Endothelial cell of umbilical vein (primary cell): ENCODE measurements around the gene CHRNB1. TPM values are rescaled to one million over a fixed set of nuclear protein-coding genes. Genes with fewer than 3 reads are reported as not detected.
A peak's percentile ranks its signal among the peaks of the same experiment; 100 is the strongest.

ENCODE experiments used
- BruUV-seq: library from RNA; stranded (reverse); fragments of 400-500 nt; replicated peaks from 2 replicates; lab custom pipeline; 2021; lab: Mats Ljungman, UMichigan
- CTCF ChIA-PET: fragments of 300-600, 350-600 bp; sonication (Branson Sonifier 250); formaldehyde crosslinking; loops from one replicate; lab custom pipeline; 2021; ENCODE audit warnings: antibody characterized with exemption, inconsistent platforms; lab: Charles Lee
- POLR2A ChIA-PET: fragments of 300-600, 350-600 bp; sonication (Branson Sonifier 250); formaldehyde crosslinking; loops from one replicate; lab custom pipeline; 2021; ENCODE audit warnings: antibody characterized with exemption, inconsistent platforms; lab: Charles Lee
- DNase-seq: peaks from one replicate; pipeline ENCODE4 v3.0.0-alpha.2; 2011; ENCODE audit warnings: low read depth, low spot score
- FAIRE-seq: peaks from 2 replicates; lab custom pipeline; 2011; peaks lifted over from hg19 to GRCh38; lab: Jason Lieb, UNC
- H2AFZ ChIP-seq: 2 replicates; pipeline ENCODE4 v1.6.0; 2012; ENCODE audit warnings: low read depth, low read length, control low read depth, inconsistent platforms
- H3K27ac ChIP-seq: 2 replicates; pipeline ENCODE4 v1.5.1; 2011; ENCODE audit warnings: low read depth, mild to moderate bottlenecking, control low read depth, low read length, moderate library complexity; ENCODE audit not compliant: insufficient read depth
- H3K27me3 ChIP-seq, 2 experiments: 2 replicates each; pipeline versions ENCODE4 v1.6.0 to v1.6.1; 2011; ENCODE audit warnings: low read length in 2 of 2, mixed read lengths in 1 of 2; ENCODE audit not compliant: control insufficient read depth in 2 of 2, insufficient read depth in 2 of 2
- H3K36me3 ChIP-seq, 2 experiments: 2 replicates in 1 of 2; 3 replicates in 1 of 2; pipeline ENCODE4 v1.5.1; 2011; ENCODE audit warnings: low read length in 2 of 2, mild to moderate bottlenecking in 1 of 2, moderate library complexity in 1 of 2; ENCODE audit not compliant: control insufficient read depth in 2 of 2, insufficient read depth in 2 of 2; ENCODE audit errors: extremely low read depth in 1 of 2
- H3K4me1 ChIP-seq: 3 replicates; pipeline ENCODE4 v1.5.1; 2011; ENCODE audit warnings: mild to moderate bottlenecking, low read length; ENCODE audit not compliant: control insufficient read depth, insufficient read depth; ENCODE audit errors: extremely low read depth
- H3K4me2 ChIP-seq: 2 replicates; pipeline ENCODE4 v1.6.1; 2011; ENCODE audit warnings: low read length, control low read depth, mixed read lengths; ENCODE audit not compliant: insufficient read depth
- H3K4me3 ChIP-seq, 3 experiments: fragments of 200-600 bp in 1 of 3; sonication (generic), shearing (Covaris generic) in 1 of 3; replicated peaks in 1 of 3; 2 replicates each; pipeline ENCODE4 v1.5.1; 2011 to 2016; ENCODE audit warnings: control low read depth in 3 of 3, low read length in 3 of 3, mild to moderate bottlenecking in 2 of 3, inconsistent platforms in 1 of 3, low read depth in 1 of 3, moderate library complexity in 1 of 3; ENCODE audit not compliant: insufficient read depth in 1 of 3
- H3K79me2 ChIP-seq: 2 replicates; pipeline ENCODE4 v1.6.0; 2012; ENCODE audit warnings: low read length, inconsistent platforms; ENCODE audit not compliant: control insufficient read depth, insufficient read depth
- H3K9ac ChIP-seq: replicated peaks from 2 replicates; pipeline ENCODE3; 2011; ENCODE audit warnings: low read length, control low read depth; ENCODE audit not compliant: insufficient read depth; ENCODE audit errors: extremely low read depth
- H3K9me1 ChIP-seq: replicated peaks from 3 replicates; pipeline ENCODE4 v1.6.0; 2011; ENCODE audit warnings: mild to moderate bottlenecking, low read length; ENCODE audit not compliant: control insufficient read depth, insufficient read depth; ENCODE audit errors: extremely low read depth
- H3K9me3 ChIP-seq: replicated peaks from 2 replicates; pipeline ENCODE4 v1.5.1; 2012; ENCODE audit warnings: low read length, inconsistent platforms; ENCODE audit not compliant: control insufficient read depth, insufficient read depth
- H4K20me1 ChIP-seq: replicated peaks from 2 replicates; pipeline ENCODE3; 2011; ENCODE audit warnings: mild to moderate bottlenecking, low read length; ENCODE audit not compliant: control insufficient read depth, insufficient read depth; ENCODE audit errors: extremely low read depth
- EZH2 ChIP-seq: IDR thresholded peaks from 2 replicates; pipeline ENCODE4 v1.6.1; 2012; ENCODE audit warnings: borderline replicate concordance, low read depth, mild to moderate bottlenecking, moderate library complexity, low read length, inconsistent platforms; ENCODE audit not compliant: severe bottlenecking
- FOS ChIP-seq: IDR thresholded peaks from 2 replicates; pipeline ENCODE4 v1.6.1; 2011; ENCODE audit warnings: mild to moderate bottlenecking, low read length, moderate library complexity, borderline replicate concordance; ENCODE audit not compliant: insufficient read depth
- GATA2 ChIP-seq: IDR thresholded peaks from 2 replicates; pipeline ENCODE4 v1.7.0; 2011; ENCODE audit warnings: low read depth, mild to moderate bottlenecking, moderate library complexity, mixed read lengths, low read length; ENCODE audit not compliant: insufficient read length, insufficient read depth
- JUN ChIP-seq: IDR thresholded peaks from 2 replicates; pipeline ENCODE4 v1.6.1; 2011; ENCODE audit warnings: borderline replicate concordance, low read depth; ENCODE audit not compliant: insufficient read length, insufficient read depth
- MYC ChIP-seq: IDR thresholded peaks from one replicate; pipeline ENCODE4 v1.6.1; 2011; ENCODE audit warnings: mild to moderate bottlenecking, low read depth, low read length
- POLR2A ChIP-seq: IDR thresholded peaks from 2 replicates; pipeline ENCODE4 v1.6.1; 2012; ENCODE audit warnings: low read depth, mild to moderate bottlenecking, control low read depth, low read length
- POLR2AphosphoS5 ChIP-seq: IDR thresholded peaks from 2 replicates; pipeline ENCODE4 v1.6.1; 2012; ENCODE audit warnings: low read depth, mild to moderate bottlenecking, control low read depth, low read length, moderate library complexity; ENCODE audit not compliant: insufficient read depth
- dilution Hi-C: fragments of 300-500 bp; cut with MboI; formaldehyde crosslinking; loops from one replicate; pipeline ENCODE4 v1.15.0; 2019; ENCODE audit warnings: low sequenced_read_pairs; ENCODE audit not compliant: extremely low pct_ligation_motif_present
- intact Hi-C: fragments of 100-400 bp; cut with micrococcal nuclease; formaldehyde crosslinking; loops from one replicate; pipeline ENCODE4 v1.10.0; 2022
- polyA plus RNA-seq, 4 experiments: library from polyadenylated mRNA; depleted of rRNA in 3 of 4; stranded (reverse) in 3 of 4; unstranded in 1 of 4; fragments of >200 nt; gene quantifications; 2 replicates each; pipeline versions ENCODE4 v1.2.1 to v1.2.3, GENCODE V29; 2011 to 2012; ENCODE audit warnings: missing spikeins in 1 of 4
- total RNA-seq: library from RNA; stranded (reverse); gene quantifications from 2 replicates; pipeline ENCODE4 v1.2.3, GENCODE V29; 2021
- TF ChIP-seq, protein P1 (sequence below): IDR thresholded peaks from 2 replicates; pipeline ENCODE4 v1.6.1; 2011; ENCODE audit not compliant: insufficient read depth, insufficient read length
- TF ChIP-seq, protein P2 (sequence below), 2 donors: IDR thresholded peaks; 1 replicate in 1 of 2; 2 replicates in 1 of 2; pipeline ENCODE4 v1.5.1; 2011; ENCODE audit warnings: low read length in 2 of 2, mild to moderate bottlenecking in 2 of 2, moderate library complexity in 2 of 2, control low read depth in 1 of 2, inconsistent platforms in 1 of 2, low read depth in 1 of 2; ENCODE audit not compliant: insufficient read depth in 1 of 2; ENCODE audit errors: extremely low read depth in 1 of 2

CHRNB1 gene
- total and polyA plus RNA-seq, 2 donors (not counting 3 experiments of a cell fraction or from before 2014, with no cell fraction given) = 5.6 to 9.3 TPM

DNA sequence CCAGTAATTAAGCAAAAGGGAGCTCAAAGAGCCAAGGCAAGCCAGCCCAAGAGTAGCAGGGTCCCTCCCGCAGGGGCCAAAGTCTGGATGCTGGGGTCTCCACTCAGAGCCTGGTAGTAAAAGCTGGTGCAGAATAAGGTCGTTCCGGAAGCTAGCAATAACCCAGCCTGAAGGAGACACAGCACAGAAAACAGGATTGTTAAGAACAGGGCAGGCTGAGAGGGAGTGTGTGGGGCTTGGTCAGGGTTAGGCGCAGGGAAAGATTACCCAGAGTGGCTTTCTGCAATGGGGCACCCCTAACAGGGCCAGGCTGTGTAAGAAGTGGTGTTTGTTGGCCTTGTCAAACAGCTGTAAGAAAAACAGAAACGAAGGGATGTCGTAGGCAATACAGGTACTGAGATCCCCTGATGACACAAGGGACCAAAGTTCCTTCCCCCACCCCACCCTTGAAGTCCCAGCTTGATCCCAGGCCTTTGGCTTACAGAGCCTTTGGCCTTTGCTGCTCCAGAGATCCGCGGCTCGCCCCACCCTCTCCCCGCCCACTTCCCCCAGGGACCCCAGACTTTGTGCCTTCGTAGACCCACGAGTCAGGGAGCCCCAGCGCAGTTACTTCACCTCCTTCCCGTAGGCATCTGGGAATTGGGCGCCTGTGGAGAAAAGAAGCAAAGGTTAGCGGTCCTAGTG is 41.7 kb upstream of the CHRNB1 start:
- no peaks in the 10 kb centered on the region for H3K9me1 ChIP-seq
- peak overlapping the region; percentile 30 for H3K9ac ChIP-seq
- peak overlapping the region; percentile 50 for H3K4me2 ChIP-seq
- intact Hi-C loops = no loop called here
- no peaks in the 10 kb centered on the region for H3K27me3 ChIP-seq
- peak; percentile 69 for FAIRE-seq
- DNase-seq = no peak
- ChIA-PET CTCF (interaction anchor here (0.6 to 2.9 kb wide), 7 partner anchors 9 to 111 kb away, joined by 3 to 40 read pairs (median 5); partner anchors contain the start of genes PLSCR3, TMEM102, TMEM95 and TNK1), POLR2A (interaction anchor here (0.5 to 1.6 kb wide), 8 partner anchors 9 to 283 kb away, joined by 3 to 11 read pairs (median 6); partner anchors contain the start of genes PLSCR3 and TMEM102)
- peaks cover 4% of the 10 kb centered on the region for H3K79me2 ChIP-seq
- no peak for TF ChIP-seq POLR2A
- no peak for TF ChIP-seq JUN
- no peak for TF ChIP-seq FOS
- TF ChIP-seq POLR2AphosphoS5 = no peak
- TF ChIP-seq, protein P1, sequence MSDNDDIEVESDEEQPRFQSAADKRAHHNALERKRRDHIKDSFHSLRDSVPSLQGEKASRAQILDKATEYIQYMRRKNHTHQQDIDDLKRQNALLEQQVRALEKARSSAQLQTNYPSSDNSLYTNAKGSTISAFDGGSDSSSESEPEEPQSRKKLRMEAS = no peak
- TF ChIP-seq, protein P2, sequence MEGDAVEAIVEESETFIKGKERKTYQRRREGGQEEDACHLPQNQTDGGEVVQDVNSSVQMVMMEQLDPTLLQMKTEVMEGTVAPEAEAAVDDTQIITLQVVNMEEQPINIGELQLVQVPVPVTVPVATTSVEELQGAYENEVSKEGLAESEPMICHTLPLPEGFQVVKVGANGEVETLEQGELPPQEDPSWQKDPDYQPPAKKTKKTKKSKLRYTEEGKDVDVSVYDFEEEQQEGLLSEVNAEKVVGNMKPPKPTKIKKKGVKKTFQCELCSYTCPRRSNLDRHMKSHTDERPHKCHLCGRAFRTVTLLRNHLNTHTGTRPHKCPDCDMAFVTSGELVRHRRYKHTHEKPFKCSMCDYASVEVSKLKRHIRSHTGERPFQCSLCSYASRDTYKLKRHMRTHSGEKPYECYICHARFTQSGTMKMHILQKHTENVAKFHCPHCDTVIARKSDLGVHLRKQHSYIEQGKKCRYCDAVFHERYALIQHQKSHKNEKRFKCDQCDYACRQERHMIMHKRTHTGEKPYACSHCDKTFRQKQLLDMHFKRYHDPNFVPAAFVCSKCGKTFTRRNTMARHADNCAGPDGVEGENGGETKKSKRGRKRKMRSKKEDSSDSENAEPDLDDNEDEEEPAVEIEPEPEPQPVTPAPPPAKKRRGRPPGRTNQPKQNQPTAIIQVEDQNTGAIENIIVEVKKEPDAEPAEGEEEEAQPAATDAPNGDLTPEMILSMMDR (IDR thresholded peaks at IDR 0.05; ENCODE audit: extremely low read depth in 1 of 2, insufficient read depth in 1 of 2, low read depth in 1 of 2, low read length in 2 of 2) = no peak
- no peak for TF ChIP-seq MYC
- TF ChIP-seq EZH2 = no peak
- no peak for TF ChIP-seq GATA2
- TSS peak; percentile 64 for BruUV-seq
- no peaks in the 10 kb centered on the region for H3K36me3 ChIP-seq
- no peaks in the 10 kb centered on the region for H3K9me3 ChIP-seq
- dilution Hi-C loops = no loop called here
- H3K4me1 ChIP-seq = peaks cover 12% of the 10 kb centered on the region
- H3K4me3 ChIP-seq = peak overlapping the region; percentile 43 to 61 (median 52)
- no peaks in the 10 kb centered on the region for H4K20me1 ChIP-seq
- no peak overlapping the region for H3K27ac ChIP-seq
- H2AFZ ChIP-seq = peak overlapping the region; percentile 68
